ENCODE measurements around the gene MAP1LC3B2. TPM values are rescaled to one million over a fixed set of nuclear protein-coding genes. Genes with fewer than 3 reads are reported as not detected.
"Not testable (repeated sequence)": the region's sequence is repeated elsewhere in the genome, so short reads cannot be mapped to it uniquely, and the experiment has no call there.

Gene MAP1LC3B2
- total RNA-seq, 1 experiment from 2014 or later = 1.5 TPM

DNA sequence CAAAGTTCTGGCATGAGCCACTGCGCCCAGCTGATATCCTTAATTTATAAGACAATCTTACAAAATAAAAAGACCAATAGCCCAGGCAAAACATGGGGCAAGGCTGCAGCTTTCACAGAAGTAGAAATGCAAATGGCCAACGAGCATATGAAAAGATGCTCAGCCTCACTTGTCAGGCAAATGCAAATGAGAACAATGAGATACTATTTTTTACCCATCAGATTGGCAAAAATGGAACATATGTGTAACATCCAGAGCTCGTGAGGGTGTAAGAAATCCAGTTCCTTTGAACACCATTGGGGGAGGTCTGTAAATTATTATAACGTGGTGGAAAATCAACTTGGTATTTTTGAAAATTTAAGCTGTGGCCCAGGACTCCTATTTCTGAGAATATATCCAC lies 14.6 kb downstream of the MAP1LC3B2 start:
- Histone ChIP-seq H3T11ph (ENCODE audit: low read length) (no peak overlapping the region), H2AFZ (ENCODE audit: low read length) (no peak overlapping the region), H2BK120ac (ENCODE audit: low read depth, low read length, poor library complexity, severe bottlenecking) (no peak overlapping the region), H2BK20ac (ENCODE audit: low read depth, low read length, poor library complexity, severe bottlenecking) (no peak overlapping the region), H4K91ac (ENCODE audit: insufficient read length, low read depth, low read length) (no peak overlapping the region), H3K79me1 (ENCODE audit: insufficient read depth, low read depth, low read length, poor library complexity, severe bottlenecking) (no peaks in the 10 kb centered on the region), H3K18ac (ENCODE audit: insufficient read length, low read depth, low read length) (no peak overlapping the region), H3K23me2 (ENCODE audit: insufficient read length, low read depth, low read length, poor library complexity, severe bottlenecking) (no peaks in the 10 kb centered on the region), H2BK15ac (ENCODE audit: low read depth, low read length) (no peak overlapping the region), H3K4me2 (ENCODE audit: insufficient read depth, insufficient read length, low read length) (no peak overlapping the region), H3K4ac (ENCODE audit: low read depth, low read length) (no peak overlapping the region), H3K9me3 (ENCODE audit: control insufficient read depth, low read depth, low read length) (no peaks in the 10 kb centered on the region), H4K20me1 (ENCODE audit: control insufficient read depth, insufficient read depth, insufficient read length) (no peaks in the 10 kb centered on the region), H4K8ac (replicated peaks; ENCODE audit: insufficient read length, low read depth, low read length) (no peak overlapping the region), H3K4me1 (ENCODE audit: insufficient read depth, low read length) (no peaks in the 10 kb centered on the region), H4K5ac (ENCODE audit: insufficient read length, low read depth, low read length) (no peak overlapping the region), H3K23ac (ENCODE audit: insufficient read length, low read depth, low read length) (no peak overlapping the region), H3K27me3 (ENCODE audit: insufficient read depth, low read length) (no peaks in the 10 kb centered on the region), H2AK5ac (ENCODE audit: insufficient read length, low read length) (no peak overlapping the region), H2BK12ac (ENCODE audit: insufficient read length, low read depth, low read length) (no peak overlapping the region), H3K14ac (ENCODE audit: insufficient read depth, low read length) (no peak overlapping the region), H2BK5ac (ENCODE audit: insufficient read length, low read length) (no peak overlapping the region), H3K27ac (ENCODE audit: insufficient read length, low read depth, low read length) (no peak overlapping the region), H3K56ac (ENCODE audit: insufficient read length, low read depth, low read length) (no peak overlapping the region), H3K79me2 (ENCODE audit: insufficient read depth, low read length) (no peaks in the 10 kb centered on the region), H3K9ac (ENCODE audit: extremely low read depth, insufficient read length, low read length) (no peak overlapping the region)
- Mint-ChIP-seq H3K27me3 (ENCODE audit: low read depth) (no peaks in the 10 kb centered on the region), H3K27ac (no peak overlapping the region), H3K36me3 (ENCODE audit: insufficient read depth in 1 of 3, low read depth in 3 of 3) (no peaks in the 10 kb centered on the region), H3K9me3 (no peaks in the 10 kb centered on the region), H3K4me1 (0 out of 4 replicates have a peak, but pooled peaks cover 0 to 2% of the 10 kb centered on the region in 2 experiments), H3K4me3 (no peak overlapping the region)
- no peak for DNase-seq
- no CpG with 5 or more reads among the region's 4 CpGs for WGBS (ENCODE audit: extremely low coverage, insufficient read length, low lambda C conversion rate)
- TF ChIP-seq, protein P1, sequence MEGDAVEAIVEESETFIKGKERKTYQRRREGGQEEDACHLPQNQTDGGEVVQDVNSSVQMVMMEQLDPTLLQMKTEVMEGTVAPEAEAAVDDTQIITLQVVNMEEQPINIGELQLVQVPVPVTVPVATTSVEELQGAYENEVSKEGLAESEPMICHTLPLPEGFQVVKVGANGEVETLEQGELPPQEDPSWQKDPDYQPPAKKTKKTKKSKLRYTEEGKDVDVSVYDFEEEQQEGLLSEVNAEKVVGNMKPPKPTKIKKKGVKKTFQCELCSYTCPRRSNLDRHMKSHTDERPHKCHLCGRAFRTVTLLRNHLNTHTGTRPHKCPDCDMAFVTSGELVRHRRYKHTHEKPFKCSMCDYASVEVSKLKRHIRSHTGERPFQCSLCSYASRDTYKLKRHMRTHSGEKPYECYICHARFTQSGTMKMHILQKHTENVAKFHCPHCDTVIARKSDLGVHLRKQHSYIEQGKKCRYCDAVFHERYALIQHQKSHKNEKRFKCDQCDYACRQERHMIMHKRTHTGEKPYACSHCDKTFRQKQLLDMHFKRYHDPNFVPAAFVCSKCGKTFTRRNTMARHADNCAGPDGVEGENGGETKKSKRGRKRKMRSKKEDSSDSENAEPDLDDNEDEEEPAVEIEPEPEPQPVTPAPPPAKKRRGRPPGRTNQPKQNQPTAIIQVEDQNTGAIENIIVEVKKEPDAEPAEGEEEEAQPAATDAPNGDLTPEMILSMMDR (conservative IDR thresholded peaks at IDR 0.05) = no peak

DNA sequence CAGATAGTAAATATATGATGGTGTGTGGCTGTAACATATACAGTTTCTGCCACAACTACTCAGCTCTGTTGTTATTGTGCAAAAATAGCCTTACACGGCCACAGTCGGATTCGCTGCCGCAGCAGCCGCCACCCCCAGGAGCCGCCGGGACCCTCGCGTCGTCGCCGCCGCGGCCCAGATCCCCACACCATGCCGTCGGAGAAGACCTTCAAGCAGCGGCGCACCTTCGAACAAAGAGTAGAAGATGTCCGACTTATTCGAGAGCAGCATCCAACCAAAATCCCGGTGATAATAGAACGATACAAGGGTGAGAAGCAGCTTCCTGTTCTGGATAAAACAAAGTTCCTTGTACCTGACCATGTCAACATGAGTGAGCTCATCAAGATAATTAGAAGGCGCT lies 16.6 kb downstream of the MAP1LC3B2 start:
- not testable (repeated sequence) for H3K4me1 ChIP-seq (ENCODE audit: insufficient read depth, low read length); H2BK5ac ChIP-seq (ENCODE audit: insufficient read length, low read length); H3K27ac ChIP-seq (ENCODE audit: insufficient read length, low read depth, low read length); H4K8ac ChIP-seq (replicated peaks; ENCODE audit: insufficient read length, low read depth, low read length); H3K9ac ChIP-seq (ENCODE audit: extremely low read depth, insufficient read length, low read length); H3K14ac ChIP-seq (ENCODE audit: insufficient read depth, low read length); H3K27ac Mint-ChIP-seq; H3T11ph ChIP-seq (ENCODE audit: low read length); H3K79me1 ChIP-seq (ENCODE audit: insufficient read depth, low read depth, low read length, poor library complexity, severe bottlenecking); H3K27me3 Mint-ChIP-seq (ENCODE audit: low read depth); H4K20me1 ChIP-seq (ENCODE audit: control insufficient read depth, insufficient read depth, insufficient read length); DNase-seq; H4K5ac ChIP-seq (ENCODE audit: insufficient read length, low read depth, low read length); H2BK120ac ChIP-seq (ENCODE audit: low read depth, low read length, poor library complexity, severe bottlenecking); H3K27me3 ChIP-seq (ENCODE audit: insufficient read depth, low read length); H3K4me1 Mint-ChIP-seq; H3K23me2 ChIP-seq (ENCODE audit: insufficient read length, low read depth, low read length, poor library complexity, severe bottlenecking); H3K4me2 ChIP-seq (ENCODE audit: insufficient read depth, insufficient read length, low read length); H2AFZ ChIP-seq (ENCODE audit: low read length); H3K18ac ChIP-seq (ENCODE audit: insufficient read length, low read depth, low read length); H3K9me3 Mint-ChIP-seq; H3K23ac ChIP-seq (ENCODE audit: insufficient read length, low read depth, low read length); H4K91ac ChIP-seq (ENCODE audit: insufficient read length, low read depth, low read length); H2BK20ac ChIP-seq (ENCODE audit: low read depth, low read length, poor library complexity, severe bottlenecking); H3K4me3 Mint-ChIP-seq; H2BK12ac ChIP-seq (ENCODE audit: insufficient read length, low read depth, low read length); H3K9me3 ChIP-seq (ENCODE audit: control insufficient read depth, low read depth, low read length); H3K56ac ChIP-seq (ENCODE audit: insufficient read length, low read depth, low read length); H3K36me3 Mint-ChIP-seq (ENCODE audit: insufficient read depth in 1 of 3, low read depth in 3 of 3); H2BK15ac ChIP-seq (ENCODE audit: low read depth, low read length); H3K79me2 ChIP-seq (ENCODE audit: insufficient read depth, low read length); H2AK5ac ChIP-seq (ENCODE audit: insufficient read length, low read length); H3K4ac ChIP-seq (ENCODE audit: low read depth, low read length)
- no CpG with 5 or more reads among the region's 24 CpGs for WGBS (ENCODE audit: extremely low coverage, insufficient read length, low lambda C conversion rate)
